Motor neuron (in vitro differentiated cells): ENCODE results near the gene ARHGAP35. TPM values are rescaled to one million over a fixed set of nuclear protein-coding genes. Genes with fewer than 3 reads are reported as not detected.
"Not testable (repeated sequence)": the region's sequence is repeated elsewhere in the genome, so short reads cannot be mapped to it uniquely, and the experiment has no call there.

Experiments
- ATAC-seq, 8 experiments: fragments of 200-7000 bp; cut with Tn5 transposase; replicated peaks in 6 of 8; 2 replicates each; pipeline ENCODE4 v1.8.0; 2021; ENCODE audit warnings: mild to moderate bottlenecking in 8 of 8, moderate library complexity in 8 of 8
- H3K27ac ChIP-seq, 2 donors: fragments of 250-450 bp; sonication (Bioruptor Pico); 2 replicates each; pipeline ENCODE4 v1.9.0; 2021; ENCODE audit warnings: antibody characterized with exemption in 2 of 2, mild to moderate bottlenecking in 2 of 2, moderate library complexity in 1 of 2
- H3K4me1 ChIP-seq, 2 donors: fragments of 250-450 bp; sonication (Bioruptor Pico); replicated peaks in 1 of 2; 2 replicates each; pipeline ENCODE4 v1.6.1; 2021; ENCODE audit warnings: antibody characterized with exemption in 2 of 2, mild to moderate bottlenecking in 2 of 2, moderate library complexity in 1 of 2
- H3K4me3 ChIP-seq, 5 donors: fragments of 250-450 bp; sonication (Bioruptor Pico); 2 replicates each; pipeline ENCODE4 v1.9.0; 2021; ENCODE audit warnings: antibody characterized with exemption in 5 of 5, mild to moderate bottlenecking in 5 of 5, moderate library complexity in 4 of 5
- WGBS, 10 experiments: fragments of 450-650 bp; shearing (Covaris generic); methylation state at CpG; one replicate each; pipeline ENCODE4 v1.0.0; 2022; 5-methylcytosine and 5-hydroxymethylcytosine counted together
- in situ Hi-C, 9 experiments: fragments of 400-800 bp; cut with MboI; loops; one replicate each; pipeline ENCODE4 v1.15.0; 2021; ENCODE audit warnings: low sequenced_read_pairs in 9 of 9, low pct_unique_long_range_greater_than_20kb in 2 of 9; ENCODE audit not compliant: unreplicated experiment in 9 of 9
- total RNA-seq, 8 experiments: library from RNA; unstranded; fragments of 300-600 nt; gene quantifications; 2 replicates each; pipeline versions ENCODE4 v1.2.3 to v1.2.4, GENCODE V29; 2022

ARHGAP35 gene
- total RNA-seq, 8 experiments from 2014 or later, result 17.5 to 53.7 (median 41.3) TPM

DNA sequence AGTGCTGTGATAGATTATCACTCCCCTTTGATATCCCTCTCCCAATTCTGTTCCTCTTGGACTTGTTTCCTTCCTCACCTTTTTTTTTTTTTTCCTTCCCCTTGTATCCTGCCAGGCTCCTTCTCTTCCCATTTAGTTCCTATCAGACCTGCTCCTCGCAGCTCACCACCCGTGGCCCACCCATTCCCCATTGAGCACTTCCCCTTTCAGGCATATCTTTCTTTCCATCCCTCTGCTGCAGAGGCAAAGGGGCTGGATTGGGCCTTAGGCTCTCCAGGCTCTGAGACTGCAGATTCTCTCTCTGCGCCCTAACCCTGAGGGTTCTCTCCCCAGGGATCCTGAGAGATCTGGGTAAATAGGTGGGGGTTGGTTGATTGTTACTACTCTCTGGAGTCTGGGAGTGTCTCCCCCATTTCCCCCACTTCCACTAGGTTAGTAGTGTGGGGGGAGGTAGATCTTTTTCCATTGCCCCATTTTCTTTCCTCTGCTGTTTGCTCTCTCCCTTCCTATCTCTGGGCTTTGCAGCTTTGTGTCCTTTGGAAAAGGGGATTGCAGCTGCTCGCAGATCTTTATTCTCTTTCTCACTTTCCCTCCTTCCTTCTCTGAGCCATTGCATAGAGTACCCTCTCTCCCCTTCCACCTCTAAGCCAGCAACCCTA, 2.3 kb downstream of the ARHGAP35 start:
- Histone ChIP-seq H3K27ac (peak overlapping the region in 1 of 2 donors; percentile 15), H3K4me3 (peak overlapping the region; percentile 51 to 77 (median 63)), H3K4me1 (peaks cover 28 to 35% of the 10 kb centered on the region in 2 donors)
- ATAC-seq, result no peak
- WGBS, 10 experiments, result 0 to 47% (median 5%) methylated on average over 2 to 3 of the region's 4 CpGs; no CpG with 5 or more reads in 2 of the 10 experiments
- in situ Hi-C loops, result loop anchor here in 4 of 9 experiments (25.0 kb wide), 1 partner anchor 124 kb away; no protein-coding TSS in a partner anchor

DNA sequence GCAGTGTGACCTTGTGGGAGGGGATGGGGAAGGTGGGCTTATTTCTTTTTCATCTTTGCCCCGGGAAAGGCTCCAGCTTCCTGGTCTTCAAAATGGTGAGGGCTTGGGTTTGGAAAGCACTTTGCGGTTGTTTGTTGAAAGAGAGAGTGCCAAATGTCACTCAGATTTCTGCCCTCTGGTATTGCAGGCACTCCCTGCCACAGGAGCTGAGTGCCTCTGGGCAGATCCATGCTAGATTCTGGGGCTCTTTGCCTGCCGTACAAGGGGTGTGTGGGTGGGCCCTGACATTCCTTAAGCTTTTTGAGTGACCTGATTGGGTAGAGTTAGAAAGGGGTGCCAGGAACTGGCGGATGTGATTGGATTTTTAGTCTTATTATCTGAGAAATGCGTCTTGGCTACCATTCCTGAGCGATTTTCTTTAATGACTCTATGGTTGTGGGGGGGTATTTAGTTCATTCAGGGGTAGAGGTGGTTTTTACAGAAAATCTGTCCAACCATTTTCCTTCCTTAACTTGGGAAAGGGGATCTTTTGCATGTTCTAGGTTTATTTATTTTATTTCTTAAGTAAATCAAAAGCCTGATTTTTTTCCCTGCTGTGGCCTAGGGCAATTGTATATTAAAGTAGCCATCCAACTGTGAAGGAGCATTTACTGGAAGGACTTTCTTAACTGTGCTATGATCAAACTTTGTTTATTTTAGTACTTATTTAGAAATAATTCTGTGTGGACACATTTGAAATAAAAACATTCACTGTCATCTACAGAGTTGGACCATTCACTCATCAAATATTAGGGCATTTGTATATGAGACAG, 3.2 kb downstream of the ARHGAP35 start:
- no peak overlapping the region for H3K27ac ChIP-seq
- no peak for ATAC-seq
- in situ Hi-C loops, result loop anchor here in 4 of 9 experiments (25.0 kb wide), 1 partner anchor 123 kb away; no protein-coding TSS in a partner anchor
- H3K4me1 ChIP-seq, result peaks cover 30 to 35% of the 10 kb centered on the region in 2 donors
- WGBS, 10 experiments, result 0 to 100% (median 27%) methylated on average over 1 to 3 of the region's 6 CpGs; no CpG with 5 or more reads in 5 of the 10 experiments
- peak overlapping the region; percentile 51 to 77 (median 63) for H3K4me3 ChIP-seq

DNA sequence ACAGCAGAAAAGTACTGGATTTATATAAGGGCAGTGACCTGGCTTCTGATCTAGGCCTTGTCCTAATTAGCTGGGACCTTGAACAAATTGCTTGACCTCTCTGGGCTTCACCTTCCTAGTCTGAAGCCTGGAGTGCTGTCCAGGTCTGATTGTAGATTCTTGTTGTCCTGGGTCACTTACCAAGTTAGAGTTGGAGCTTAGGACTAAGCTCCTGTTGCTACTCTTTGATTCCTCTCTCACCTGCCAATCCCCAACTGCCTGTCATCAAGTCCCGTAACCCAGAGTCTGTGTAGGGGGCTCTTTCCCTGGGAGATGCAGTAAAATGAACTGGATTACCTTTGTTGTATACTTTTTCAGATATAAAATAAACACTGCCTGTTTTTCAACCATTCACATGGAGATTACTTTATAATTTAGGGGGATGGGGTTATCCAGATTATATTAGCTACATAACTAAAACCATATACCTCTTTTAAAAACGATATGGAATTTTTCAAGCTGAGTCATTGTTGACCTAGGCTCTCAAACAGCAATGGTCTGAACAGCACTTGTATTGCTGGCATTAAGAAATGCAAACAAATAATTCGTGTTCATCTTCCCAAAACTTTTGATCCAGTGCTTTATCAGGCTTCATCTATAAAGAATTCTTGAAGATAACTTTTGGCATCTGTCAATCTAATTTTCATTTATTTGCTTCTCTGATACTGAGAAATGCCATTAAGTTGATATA, 5.8 kb downstream of the ARHGAP35 start:
- peaks cover 33 to 35% of the 10 kb centered on the region in 2 donors for H3K4me1 ChIP-seq

DNA sequence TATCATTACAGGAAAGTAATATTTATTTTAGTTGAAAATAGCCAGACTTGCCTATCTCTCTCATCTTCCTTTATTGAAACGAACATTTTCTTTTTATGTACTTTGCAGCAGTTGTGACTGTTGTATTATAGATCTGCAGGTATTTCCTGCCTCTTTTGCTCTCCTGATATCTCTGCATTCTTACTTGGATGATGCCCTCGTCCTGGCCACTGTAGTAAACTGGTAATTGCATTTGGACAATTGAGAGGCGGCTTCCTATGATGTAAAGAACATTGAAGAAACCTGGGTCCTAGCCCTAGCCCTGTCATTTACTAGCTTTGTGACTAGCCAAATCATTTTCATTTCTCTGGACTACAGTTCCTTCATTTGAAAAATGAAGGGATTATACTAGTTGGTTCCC, 6.4 kb downstream of the ARHGAP35 start:
- no peak overlapping the region for H3K27ac ChIP-seq
- peaks cover 33 to 35% of the 10 kb centered on the region in 2 donors for H3K4me1 ChIP-seq
- H3K4me3 ChIP-seq, result no peak overlapping the region
- WGBS, 10 experiments, result 33 to 83% (median 63%) methylated on average over 1 to 3 of the region's 3 CpGs; no CpG with 5 or more reads in 2 of the 10 experiments
- no peak for ATAC-seq
- in situ Hi-C loops, result loop anchor here in 4 of 9 experiments (25.0 kb wide), 1 partner anchor 120 kb away; no protein-coding TSS in a partner anchor

More for the DNA sequence above, 5.8 kb downstream of the ARHGAP35 start:
- no peak overlapping the region for H3K27ac ChIP-seq
- no peak for ATAC-seq
- no peak overlapping the region for H3K4me3 ChIP-seq
- 0 to 100% (median 50%) methylated on average over 1 to 3 of the region's 3 CpGs; no CpG with 5 or more reads in 1 of the 10 experiments for WGBS, 10 experiments
- in situ Hi-C loops, result loop anchor here in 4 of 9 experiments (25.0 kb wide), 1 partner anchor 121 kb away; no protein-coding TSS in a partner anchor

DNA sequence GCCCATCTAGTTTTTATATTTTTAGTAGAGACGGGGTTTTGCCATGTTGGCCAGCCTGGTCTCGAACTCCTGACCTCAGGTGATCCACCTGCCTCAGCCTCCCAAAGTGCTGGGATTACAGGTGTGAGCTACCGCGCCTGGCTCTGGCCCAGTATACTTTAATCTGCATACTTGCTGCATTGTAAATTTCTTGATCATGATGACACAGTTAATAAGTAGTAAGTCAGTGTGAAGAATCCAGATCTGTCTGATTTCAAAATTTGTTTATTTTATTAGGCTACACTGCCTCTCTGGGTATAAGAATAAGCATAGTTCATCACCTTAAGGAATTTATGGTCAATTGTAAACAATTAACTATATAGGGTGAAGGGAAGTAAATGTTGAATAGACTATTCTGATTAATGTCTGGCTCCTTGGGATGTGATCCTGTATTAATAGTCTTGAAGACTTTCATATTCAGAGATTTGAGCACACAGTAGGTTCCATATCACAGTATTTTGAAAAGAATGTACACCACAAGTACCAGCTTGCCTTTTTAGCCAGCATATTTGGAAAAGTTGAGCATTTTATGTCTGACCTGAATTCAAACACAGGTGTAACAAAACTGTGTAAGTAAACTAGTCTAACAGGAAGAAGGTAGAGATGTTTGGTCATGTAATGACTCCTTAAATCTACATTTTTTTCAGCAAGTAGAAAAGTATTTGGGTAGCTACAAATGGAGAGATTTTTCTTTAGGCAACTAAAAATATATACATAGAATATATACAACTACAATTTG, 7.4 kb downstream of the ARHGAP35 start:
- H3K27ac ChIP-seq, result no peak overlapping the region
- H3K4me1 ChIP-seq, result peaks cover 28 to 29% of the 10 kb centered on the region in 2 donors
- no peak for ATAC-seq
- WGBS, 10 experiments, result 65 to 100% (median 100%) methylated on average over 2 to 4 of the region's 4 CpGs; no CpG with 5 or more reads in 5 of the 10 experiments
- in situ Hi-C loops, result loop anchor here in 4 of 9 experiments (25.0 kb wide), 1 partner anchor 119 kb away; no protein-coding TSS in a partner anchor
- H3K4me3 ChIP-seq, result no peak overlapping the region

DNA sequence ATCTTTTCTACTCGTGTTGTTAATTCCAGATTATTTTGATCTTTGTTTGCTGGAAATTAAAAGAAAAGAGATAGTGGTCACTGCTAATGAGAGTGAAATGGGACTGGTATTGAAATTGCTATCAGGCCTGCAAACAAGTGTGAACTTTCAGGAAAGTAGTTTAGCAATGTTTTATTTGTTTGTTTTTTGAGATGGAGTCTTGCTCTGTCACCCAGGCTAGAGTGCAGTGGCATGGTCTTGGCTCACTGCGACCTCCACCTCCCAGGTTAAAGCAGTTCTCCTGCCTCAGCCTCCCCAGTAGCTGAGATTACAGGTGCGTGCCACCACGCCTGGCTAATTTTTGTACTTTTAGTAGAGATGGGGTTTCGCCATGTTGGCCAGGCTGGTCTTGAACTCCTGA, 10.4 kb downstream of the ARHGAP35 start:
- 33 to 100% (median 98%) methylated on average over 1 to 4 of the region's 5 CpGs; no CpG with 5 or more reads in 3 of the 10 experiments for WGBS, 10 experiments
- in situ Hi-C loops, result loop anchor here in 4 of 9 experiments (25.0 kb wide), 1 partner anchor 116 kb away; no protein-coding TSS in a partner anchor
- not testable (repeated sequence) for H3K27ac ChIP-seq, ATAC-seq, H3K4me3 ChIP-seq
- peaks cover 10 to 12% of the 10 kb centered on the region in 2 donors for H3K4me1 ChIP-seq

DNA sequence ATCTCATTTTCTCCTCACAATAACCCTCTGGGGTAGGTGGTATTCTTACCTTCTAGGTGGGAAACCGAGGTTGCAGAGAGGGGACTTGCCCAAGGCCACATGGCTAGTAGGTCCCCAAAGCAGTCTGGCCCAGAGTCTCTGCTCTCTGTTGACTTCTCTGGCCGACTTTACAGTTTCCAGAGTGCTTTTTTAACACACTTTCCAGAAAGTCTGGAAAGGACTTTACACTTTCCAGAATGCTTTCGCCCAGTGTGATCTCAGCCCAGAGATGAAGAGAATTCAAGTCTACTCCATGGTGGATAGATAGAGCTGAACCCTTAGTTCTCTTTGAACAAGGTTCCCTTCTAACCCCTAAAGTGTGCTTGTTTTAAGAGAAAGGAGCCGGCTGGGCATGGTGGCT, 12.2 kb downstream of the ARHGAP35 start:
- Histone ChIP-seq H3K27ac (no peak overlapping the region), H3K4me3 (no peak overlapping the region), H3K4me1 (peaks cover 0 to 5% of the 10 kb centered on the region in 2 donors)
- 58 to 100% (median 67%) methylated on average over 1 to 3 of the region's 4 CpGs; no CpG with 5 or more reads in 3 of the 10 experiments for WGBS, 10 experiments
- no peak for ATAC-seq
- in situ Hi-C loops, result loop anchor here in 4 of 9 experiments (25.0 kb wide), 1 partner anchor 114 kb away; no protein-coding TSS in a partner anchor

DNA sequence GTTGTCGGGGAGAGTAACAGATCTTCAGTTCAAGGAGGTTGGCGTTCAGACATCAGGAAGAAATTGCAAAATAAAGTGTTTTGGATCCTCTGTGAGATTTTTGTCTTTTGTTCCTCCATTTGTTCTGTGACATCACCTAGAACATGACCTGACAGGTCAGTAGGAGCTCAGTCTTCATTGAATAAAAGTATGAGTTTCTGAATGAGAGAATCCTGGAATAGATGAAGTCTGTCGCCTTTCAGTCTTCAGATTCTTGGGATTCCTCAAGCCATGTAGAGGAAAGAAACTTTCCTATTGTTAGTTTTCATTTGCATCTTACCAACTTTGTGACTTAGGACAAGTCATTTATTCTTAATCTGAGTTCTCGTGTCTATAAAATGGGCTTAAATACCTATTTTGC, 14.4 kb downstream of the ARHGAP35 start:
- Histone ChIP-seq H3K27ac (no peak overlapping the region), H3K4me3 (no peak overlapping the region), H3K4me1 (no peaks in the 10 kb centered on the region)
- no peak for ATAC-seq
- in situ Hi-C loops, result no loop called here
- WGBS, 10 experiments, result 60 to 100% (median 91%) methylated on average over 1 to 4 of the region's 4 CpGs; no CpG with 5 or more reads in 1 of the 10 experiments

GRCh38 chr19:46875657-46876056, 14.9 kb downstream of the ARHGAP35 start:
- no peak for ATAC-seq
- no peak overlapping the region for H3K4me3 ChIP-seq
- in situ Hi-C loops, result no loop called here
- WGBS, 10 experiments, result 80 to 100% (median 95%) methylated on average over 2 to 6 of the region's 6 CpGs
- H3K4me1 ChIP-seq, result no peaks in the 10 kb centered on the region
- H3K27ac ChIP-seq, result no peak overlapping the region

GRCh38 chr19:46878613-46879375, 18.0 kb downstream of the ARHGAP35 start:
- no peak overlapping the region for H3K4me3 ChIP-seq
- 18 to 100% (median 93%) methylated on average over 1 to 9 of the region's 9 CpGs; no CpG with 5 or more reads in 2 of the 10 experiments for WGBS, 10 experiments
- in situ Hi-C loops, result no loop called here
- ATAC-seq, result peak in 3 of 8 experiments; percentile 44 to 69 (median 61)
- H3K27ac ChIP-seq, result no peak overlapping the region
- peaks cover 14 to 17% of the 10 kb centered on the region in 2 donors for H3K4me1 ChIP-seq

DNA sequence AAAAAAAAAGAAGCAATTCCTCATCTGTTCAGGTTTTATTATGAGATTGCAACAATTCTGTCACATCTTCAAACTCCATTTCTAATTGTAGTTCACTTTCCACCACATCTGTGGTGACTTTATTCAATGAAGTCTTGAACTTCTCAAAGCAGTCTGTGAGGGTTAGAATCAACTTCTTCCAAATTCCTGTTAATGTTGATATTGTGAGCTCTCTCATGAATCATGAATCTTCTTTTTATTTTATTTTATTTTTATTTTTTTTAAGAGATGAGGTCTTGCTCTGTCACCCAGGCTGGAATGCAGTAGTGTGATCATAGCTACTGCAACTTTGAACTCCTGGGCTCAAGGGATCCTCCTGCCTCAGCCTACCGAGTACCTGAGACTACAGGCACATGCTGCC, 19.6 kb downstream of the ARHGAP35 start:
- no peak for ATAC-seq

More for the DNA sequence above, 19.6 kb downstream of the ARHGAP35 start:
- WGBS, 10 experiments, result 100% methylated on average over 1 of the region's 1 CpG; no CpG with 5 or more reads in 6 of the 10 experiments
- H3K4me1 ChIP-seq, result peaks cover 14 to 17% of the 10 kb centered on the region in 2 donors
- no peak overlapping the region for H3K27ac ChIP-seq
- no peak overlapping the region for H3K4me3 ChIP-seq
- in situ Hi-C loops, result no loop called here
